Measurements from ENCODE around the gene ZMIZ1.

ZMIZ1 gene, protein sequence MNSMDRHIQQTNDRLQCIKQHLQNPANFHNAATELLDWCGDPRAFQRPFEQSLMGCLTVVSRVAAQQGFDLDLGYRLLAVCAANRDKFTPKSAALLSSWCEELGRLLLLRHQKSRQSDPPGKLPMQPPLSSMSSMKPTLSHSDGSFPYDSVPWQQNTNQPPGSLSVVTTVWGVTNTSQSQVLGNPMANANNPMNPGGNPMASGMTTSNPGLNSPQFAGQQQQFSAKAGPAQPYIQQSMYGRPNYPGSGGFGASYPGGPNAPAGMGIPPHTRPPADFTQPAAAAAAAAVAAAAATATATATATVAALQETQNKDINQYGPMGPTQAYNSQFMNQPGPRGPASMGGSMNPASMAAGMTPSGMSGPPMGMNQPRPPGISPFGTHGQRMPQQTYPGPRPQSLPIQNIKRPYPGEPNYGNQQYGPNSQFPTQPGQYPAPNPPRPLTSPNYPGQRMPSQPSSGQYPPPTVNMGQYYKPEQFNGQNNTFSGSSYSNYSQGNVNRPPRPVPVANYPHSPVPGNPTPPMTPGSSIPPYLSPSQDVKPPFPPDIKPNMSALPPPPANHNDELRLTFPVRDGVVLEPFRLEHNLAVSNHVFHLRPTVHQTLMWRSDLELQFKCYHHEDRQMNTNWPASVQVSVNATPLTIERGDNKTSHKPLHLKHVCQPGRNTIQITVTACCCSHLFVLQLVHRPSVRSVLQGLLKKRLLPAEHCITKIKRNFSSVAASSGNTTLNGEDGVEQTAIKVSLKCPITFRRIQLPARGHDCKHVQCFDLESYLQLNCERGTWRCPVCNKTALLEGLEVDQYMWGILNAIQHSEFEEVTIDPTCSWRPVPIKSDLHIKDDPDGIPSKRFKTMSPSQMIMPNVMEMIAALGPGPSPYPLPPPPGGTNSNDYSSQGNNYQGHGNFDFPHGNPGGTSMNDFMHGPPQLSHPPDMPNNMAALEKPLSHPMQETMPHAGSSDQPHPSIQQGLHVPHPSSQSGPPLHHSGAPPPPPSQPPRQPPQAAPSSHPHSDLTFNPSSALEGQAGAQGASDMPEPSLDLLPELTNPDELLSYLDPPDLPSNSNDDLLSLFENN

DNA sequence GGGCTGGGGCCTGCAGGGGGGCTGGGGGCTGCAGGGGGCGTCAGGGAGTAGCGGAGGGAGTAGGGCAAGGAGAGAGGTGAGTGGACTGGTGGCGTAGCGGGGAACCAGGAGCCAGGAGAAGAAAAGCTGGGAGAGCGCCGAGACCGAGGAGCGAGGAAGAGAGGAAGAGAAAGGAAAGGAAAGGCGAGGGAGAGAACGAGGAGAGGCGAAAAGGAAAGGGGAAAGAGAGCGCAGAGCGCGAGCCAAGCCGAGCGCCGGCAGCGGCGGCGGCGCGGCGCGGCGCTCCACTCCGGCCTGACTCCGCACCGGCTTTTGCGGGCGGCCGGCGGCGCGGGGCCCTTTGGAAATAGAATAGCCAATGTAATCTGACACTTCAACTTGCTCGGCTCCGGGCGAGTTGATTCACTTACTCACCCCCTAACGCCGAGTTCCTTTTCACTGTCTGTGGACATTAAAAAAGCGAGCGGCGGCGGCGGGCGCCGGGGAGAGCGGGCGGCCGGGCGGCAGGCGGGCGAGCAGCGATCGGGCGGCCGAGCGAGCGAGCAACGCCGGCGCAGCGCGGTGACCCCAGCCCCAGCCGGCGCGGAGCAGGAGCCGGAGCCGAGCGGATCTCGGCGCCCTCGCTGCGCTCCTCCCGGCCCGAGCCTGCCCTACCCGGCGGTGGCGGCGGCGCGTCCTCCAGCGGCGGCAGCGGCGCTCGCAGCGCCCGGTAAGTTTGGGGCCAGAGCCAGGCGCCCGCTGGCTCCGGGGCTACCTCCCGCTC lies at the start of gene ZMIZ1:
Gene ZMIZ1, plus strand, starts transcription at position 405 of the 763 bp plus-strand sequence. CDS start 132,667 bp downstream, outside the sequence.
- peak; percentile 94 for DNase-seq (ENCODE audit: low read depth)

DNA sequence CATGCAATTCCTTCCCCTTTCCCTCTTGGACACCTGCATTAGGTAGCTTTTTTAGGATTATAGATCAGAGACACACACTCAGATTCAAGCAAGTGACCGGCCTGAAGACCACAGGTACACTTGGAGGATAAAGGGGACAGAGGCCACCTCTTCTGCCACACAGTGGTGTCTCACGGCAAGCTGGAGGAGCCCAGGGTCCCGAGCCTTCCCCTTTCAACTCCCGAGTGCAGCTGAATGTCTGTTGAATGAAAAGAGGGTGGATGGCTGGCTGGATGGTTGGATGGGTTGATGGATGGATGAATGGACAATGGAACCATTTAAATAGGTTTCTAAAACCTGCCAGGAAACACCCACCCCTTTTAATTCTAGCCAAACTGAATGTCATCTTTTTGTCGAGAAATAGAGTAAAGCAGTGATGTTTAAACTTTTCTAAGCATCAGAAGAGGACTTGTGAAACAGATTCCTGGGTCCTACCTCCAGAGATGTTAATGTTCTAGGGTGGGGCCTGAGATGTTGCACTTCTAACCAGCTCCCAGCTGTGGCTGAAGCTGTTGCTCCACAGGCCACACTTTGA lies 49.2 kb upstream of the ZMIZ1 start:
- DNase-seq (ENCODE audit: low read depth) = no peak

DNA sequence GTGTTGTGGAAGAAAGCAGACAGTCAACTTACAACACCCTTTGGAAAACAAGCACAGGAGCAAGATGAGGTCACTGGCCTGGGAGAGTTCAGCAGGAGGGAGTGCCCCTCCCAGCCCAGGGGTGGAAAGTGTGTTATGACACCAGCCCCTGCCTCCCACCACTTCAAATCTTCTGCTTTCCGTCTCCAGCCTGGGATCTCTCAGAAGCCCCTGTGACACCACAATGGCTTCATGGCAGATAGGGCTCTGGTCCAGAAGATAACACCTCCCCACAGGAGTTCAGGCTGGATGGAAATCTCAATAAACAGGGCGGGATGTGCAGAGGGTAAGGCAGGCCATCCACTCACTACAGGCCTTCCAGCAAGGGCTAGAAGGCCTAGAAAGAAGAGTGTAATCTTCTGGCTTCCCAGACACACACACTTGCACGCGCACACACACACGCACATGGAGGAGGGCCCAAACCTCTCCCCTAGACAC lies 48.7 kb upstream of the ZMIZ1 start:
- peak; percentile 45 for DNase-seq (ENCODE audit: low read depth)

DNA sequence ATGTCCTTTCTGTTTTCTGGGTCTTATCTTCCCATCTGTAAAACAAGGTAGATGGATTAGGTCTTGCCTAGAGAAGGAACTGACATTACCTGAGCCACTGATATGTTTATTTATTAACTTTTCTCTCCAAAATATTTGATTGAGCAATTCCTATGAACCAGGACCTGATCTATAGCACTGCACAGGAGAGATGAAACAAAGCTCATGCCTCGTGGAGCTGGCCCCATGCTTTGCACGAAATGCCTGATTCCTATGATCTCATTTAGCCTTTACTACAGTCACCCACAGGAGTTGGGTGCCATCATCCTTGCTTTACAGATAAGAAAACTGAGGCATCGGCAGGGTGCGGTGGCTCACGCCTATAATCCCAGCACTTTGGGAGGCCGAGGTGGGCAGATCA lies 48.2 kb upstream of the ZMIZ1 start:
- no peak for DNase-seq (ENCODE audit: low read depth)

DNA sequence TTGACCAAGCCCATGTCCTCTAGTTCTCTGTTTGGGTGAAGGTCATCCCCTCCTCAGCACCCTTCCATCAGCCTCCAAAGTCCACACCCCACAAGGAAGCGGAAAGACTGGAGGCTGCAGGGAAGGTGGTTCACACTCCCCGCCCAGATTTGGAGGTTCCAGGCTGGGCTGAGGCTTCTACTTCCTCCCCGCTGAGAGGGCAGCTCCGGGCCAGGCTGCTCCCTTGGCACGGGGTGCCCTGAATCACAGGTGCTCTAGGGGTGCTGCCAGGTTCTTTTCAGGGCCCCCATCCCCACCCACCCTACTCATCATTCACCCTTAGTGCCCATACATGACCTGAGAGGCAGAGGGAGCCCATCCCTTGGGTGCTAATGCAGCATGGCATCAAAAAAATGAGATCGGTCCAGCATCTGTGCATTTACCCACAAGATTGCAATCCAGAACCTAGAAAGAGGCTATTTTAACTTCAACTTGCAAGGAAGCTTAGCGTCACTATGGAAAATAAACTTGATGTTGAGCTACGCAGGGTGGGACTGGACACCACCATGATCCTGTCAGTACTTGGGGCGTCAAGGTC lies 47.3 kb upstream of the ZMIZ1 start:
- DNase-seq (ENCODE audit: low read depth) = no peak

DNA sequence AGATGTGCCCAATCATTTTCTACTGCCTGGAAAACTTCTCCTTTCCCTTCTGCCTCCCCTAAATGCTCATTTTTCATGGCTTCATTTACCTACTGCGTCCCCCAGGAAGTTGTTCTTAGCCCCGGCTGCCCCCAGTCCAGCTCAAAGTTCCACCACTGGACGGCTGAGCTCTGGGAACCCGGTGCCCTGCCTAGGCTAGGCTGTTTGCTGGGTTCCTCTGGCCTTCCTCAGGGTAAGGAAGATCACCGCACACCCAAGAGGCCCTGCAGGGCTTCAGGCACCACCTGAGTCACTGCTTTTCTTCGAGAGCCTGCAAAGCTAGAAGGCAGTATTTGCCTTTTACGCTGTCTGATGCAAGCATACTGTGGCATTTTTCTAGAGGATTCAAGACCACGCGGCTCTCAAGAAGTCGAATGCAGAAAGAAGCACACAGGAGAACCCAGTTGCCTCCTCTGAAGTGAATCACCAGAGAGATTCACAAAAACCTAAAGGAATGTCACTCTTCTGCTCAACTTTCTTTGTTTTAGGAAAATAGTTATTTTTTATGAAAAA lies 46.7 kb upstream of the ZMIZ1 start:
- no peak for DNase-seq (ENCODE audit: low read depth)

DNA sequence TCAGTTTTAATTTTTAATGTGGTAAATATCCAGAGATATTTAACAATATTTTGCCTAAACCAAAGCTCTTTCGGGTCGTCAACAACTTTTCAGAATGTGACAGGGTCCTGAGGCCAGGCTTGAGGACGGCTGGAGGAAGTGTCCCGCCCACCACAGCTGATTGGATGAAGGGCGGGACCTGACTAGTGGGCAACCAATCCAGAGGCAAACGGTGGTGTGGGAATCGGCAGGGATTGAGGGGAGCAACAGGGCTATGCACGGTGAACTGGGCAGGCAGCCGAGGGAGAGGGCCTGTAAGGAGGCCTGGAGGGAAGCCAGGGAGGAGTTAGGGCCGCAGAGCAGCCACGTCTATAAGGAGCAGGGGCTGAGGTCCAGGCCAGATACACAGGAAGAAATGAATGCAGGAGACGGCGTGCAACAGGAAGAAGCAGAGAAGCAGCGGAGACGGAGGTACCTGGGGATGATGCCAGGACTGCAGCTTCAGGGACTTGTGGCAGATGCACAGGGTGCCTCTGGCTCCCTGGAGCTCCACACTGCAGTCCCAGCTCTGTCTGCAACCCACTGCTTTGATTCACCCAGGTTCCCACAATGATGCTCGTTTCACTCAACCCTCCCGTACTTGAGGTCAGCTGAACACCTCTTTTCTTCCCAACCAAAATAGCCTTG lies 46.1 kb upstream of the ZMIZ1 start:
- peak; percentile 45 for DNase-seq (ENCODE audit: low read depth)

DNA sequence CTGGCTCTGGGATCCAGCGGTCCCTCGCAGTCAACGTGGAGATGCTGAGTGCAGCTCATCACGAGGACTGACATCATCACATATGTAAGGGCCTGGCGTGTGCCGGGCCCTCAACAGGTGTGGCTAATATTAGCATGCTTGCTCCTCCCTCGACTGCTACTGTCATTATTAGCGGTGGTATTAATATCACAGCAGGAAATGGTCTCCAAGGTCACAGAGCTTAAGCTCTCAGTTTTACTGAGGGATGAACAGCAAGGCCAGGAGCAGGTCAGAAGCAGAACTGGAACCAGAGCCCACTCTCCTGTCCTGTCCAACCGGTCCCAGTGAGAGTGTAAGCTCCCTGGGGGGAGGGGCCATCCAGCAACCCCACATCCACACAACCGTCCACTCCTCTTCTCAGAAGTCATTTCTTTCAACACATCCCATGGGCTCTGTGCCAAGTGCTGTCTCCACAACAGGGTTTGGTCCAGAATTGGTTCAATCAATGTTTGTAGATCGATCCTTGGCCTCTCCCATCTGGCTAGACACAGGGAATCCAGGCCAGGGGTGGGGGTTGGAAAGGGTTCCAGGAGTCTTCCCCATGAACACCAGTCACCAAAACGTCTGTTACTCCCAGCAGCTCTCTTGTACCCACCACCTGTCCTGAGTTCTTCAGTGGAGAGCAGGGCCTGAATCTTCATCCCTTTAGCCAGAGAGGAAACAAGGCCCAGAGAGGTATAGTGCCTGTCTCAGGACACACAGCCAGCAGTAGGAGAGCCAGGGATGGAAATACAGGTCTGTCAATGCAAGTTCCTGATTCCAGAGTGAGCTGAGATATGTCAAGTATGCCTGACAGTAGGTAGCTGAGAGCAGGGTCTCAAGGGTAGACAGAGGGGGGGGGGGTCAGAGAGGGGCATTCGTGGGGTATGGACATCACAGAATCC lies 45.3 kb upstream of the ZMIZ1 start:
- peak; percentile 24 for DNase-seq (ENCODE audit: low read depth)

DNA sequence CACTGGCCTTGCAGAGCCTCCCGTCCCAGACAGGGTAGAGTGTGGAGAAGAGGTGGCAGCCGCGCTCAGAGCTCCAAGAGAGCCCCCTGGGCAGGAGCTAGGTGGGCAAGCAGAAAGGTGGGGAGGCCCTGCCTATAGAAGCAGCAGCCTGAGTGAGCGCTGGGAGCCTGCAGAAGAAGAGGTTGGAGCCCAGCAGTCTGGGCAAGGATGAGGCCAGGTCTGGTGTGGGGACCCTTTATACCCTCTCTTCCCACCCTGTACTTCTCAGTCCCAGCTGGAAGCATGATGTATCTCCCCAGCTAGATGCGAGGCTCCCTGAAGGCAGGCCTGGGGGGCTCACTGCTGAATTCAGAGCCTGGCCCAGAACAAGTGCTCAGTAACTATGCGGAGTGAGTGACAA lies 44.5 kb upstream of the ZMIZ1 start:
- DNase-seq (ENCODE audit: low read depth) = no peak

DNA sequence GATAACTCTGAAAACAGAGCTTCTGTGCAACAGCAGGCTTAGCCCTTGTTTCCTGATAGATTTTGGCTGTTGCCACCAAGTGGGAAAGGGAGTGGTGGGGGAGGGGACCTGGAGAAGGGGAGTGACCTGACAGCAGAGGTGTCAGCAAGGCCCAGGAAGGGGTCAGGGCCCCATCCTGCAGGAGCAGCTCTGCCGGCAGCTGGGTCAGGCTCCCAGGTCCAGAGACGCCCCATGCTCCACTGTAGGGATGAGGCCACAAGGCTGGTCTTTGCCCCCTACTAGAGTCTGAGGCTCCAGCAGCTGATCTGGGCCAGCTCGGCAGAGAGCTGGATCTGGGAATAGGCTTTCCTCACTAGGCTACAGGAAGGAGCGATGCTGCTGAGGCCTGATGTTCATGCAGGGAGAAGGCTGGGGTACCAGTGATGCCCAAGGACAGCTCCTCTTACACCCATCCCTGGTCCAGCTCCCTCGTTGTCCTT lies 44.0 kb upstream of the ZMIZ1 start:
- no peak for DNase-seq (ENCODE audit: low read depth)

DNA sequence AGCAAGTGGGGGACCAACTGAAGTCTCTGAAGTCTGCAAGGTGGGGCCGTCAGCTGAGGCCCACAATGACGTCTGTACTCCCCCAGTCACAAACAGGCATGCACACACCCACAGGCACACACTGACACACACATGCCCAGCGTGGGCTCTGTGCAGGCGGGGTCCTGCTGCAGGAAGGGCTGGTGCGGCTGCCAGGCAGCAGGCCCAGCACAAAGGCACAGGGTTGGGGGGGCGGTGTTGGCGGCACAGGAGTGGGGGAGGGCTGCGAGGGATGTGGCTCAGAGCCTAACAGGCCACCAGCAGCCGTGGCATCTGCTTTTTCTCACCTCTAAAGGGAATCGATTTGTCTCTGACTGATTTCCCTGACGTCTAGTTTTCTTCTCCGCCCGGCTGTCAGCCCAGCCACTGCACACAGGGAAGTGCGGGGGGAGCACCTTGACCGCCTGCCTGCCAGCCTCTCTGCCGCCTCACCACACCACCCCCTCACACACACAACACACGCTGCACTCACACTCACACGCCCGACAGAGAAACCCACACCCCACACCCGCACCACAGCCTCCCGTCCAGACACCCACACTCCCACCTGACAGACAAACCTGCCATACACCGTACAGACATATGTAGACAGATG lies 43.5 kb upstream of the ZMIZ1 start:
- DNase-seq (ENCODE audit: low read depth) = no peak

DNA sequence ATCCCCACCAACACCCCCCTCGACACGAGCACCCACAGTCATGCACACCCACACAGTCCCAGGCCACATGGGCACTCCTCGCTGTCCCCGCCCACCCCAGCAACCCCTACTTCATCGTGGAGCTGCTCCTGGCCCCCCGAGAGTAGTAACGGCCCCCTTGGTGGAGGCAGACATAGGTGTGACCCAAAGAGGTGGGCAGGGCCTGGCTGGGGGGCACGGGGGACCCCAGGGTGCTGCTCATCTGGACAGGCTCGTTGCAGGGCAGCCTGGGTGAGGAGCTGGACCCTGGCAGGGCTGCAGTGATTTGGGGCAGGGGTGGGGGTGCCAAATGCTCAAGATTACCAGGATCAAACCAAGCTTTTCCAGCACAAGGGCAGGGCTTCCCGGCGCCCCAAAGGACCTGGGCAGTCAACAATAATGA lies 42.4 kb upstream of the ZMIZ1 start:
- DNase-seq (ENCODE audit: low read depth) = no peak

DNA sequence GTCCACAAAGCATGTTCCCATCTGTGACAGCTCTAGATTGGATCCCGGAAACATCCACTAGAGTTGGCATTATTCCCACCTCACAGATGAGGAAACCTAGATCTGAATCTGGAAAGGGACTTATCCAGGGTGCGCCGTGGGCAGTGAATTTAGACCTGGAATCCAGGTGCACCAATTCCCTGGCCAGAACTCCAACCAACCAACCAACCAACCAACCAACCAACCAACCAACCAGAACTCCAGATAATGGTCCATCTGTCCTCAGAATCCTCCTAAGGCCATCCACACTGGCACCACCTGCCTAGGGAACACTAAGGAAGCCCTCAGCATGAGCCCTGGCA lies 42.0 kb upstream of the ZMIZ1 start:
- no peak for DNase-seq (ENCODE audit: low read depth)

DNA sequence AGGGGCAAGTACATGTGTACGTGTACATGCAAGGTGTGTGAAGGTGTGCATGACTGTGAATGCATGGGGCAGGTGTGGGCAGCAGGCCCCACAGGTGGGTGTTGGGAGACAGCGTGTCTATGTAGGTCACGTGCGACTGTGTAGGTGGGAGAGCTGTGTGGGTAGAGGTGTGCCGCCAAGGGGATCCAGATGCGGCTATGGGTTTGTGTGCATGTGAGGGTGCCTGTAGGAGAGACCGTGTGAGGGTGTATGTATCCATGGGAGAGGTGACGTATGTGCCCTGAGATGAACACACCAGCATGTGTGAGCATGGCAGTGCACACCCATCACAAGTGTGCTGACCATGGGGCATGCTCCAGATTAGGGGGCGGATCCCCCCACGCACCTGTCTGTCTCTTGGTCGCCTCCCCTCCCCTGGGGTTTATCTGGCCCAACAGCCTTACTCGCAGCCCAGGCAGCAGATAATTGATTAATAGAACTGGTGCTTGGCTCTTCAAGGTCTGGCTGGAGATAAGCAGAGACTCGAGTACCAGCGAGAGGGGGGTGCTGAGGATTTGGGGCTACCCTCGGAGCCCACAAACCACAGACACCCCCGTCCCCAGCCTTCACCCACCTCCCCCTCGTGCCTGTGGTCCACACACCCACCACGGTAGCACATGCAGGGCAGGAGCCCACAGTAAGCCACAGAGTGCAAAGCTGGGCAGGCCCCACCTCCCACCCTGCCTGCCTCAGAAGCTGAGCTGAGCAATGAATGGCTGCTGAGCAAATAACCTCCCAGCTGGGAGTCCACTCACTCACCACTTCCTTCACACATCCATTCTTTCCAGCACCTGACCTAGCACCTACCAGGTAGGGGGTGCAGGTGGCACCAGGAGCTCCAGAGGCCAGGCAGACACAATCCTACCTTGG lies 41.4 kb upstream of the ZMIZ1 start:
- no peak for DNase-seq (ENCODE audit: low read depth)

DNA sequence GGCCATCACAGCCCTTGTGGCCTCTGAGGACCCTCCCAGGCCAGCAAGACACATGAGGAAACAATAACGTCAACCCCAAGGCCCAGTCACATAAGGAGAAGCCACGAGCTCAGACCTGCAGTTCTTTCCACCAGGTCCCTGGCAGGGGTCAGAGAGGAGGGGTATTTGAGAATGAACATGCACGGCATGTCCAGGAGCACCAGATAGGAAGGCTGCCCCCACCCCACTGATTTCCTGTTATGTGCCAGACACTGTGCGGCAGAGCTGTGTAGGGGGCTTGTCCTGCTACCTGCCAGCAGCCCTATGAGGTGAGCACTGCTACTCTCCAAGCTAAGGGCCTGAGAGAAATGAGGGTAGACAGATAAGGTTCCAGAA lies 40.7 kb upstream of the ZMIZ1 start:
- DNase-seq (ENCODE audit: low read depth) = no peak

DNA sequence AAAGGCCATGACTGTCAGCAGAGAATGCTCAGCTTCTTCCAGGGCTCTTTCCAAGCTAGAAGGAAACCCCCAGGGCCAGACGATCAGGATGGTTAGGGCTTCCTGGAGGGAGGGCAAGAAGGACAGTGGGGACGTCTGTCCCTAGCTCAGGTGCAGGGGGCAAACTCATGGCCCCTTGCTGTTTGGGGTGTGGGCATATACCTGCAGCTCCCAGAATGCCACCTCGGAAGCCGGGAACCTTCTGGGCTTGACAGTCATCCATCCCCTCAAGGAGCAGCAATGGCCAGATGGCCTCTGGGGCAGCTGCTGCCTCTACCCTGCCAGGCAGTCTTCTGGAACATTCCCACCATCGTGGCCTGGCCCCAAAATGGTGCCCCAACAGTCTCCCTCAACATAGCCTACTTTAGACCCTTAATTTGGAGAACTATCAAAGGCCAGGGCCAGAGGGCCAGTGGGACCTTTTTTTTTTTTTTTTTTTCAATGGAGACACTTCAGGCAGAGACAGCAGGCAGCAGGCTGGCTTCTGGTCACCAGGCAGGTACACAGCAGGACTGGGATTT lies 40.2 kb upstream of the ZMIZ1 start:
- DNase-seq (ENCODE audit: low read depth) = no peak

All from iris pigment epithelial cell (primary cell).